OCI-LY7 (cell line): ENCODE data around the gene BTBD9. TPM values are rescaled to one million over a fixed set of nuclear protein-coding genes. Genes with fewer than 3 reads are reported as not detected.

Experiments used
- BruUV-seq: library from RNA; stranded (reverse); fragments of 400-500 nt; replicated peaks from 2 replicates; lab custom pipeline; 2021; lab: Mats Ljungman, UMichigan
- CTCF ChIA-PET: fragments of 300-600 bp; sonication (Branson Sonifier 250); formaldehyde crosslinking; loops from one replicate; lab custom pipeline; 2022; ENCODE audit warnings: antibody characterized with exemption; ENCODE audit not compliant: unreplicated experiment; lab: Charles Lee
- POLR2A ChIA-PET: fragments of 300-600 bp; sonication (Branson Sonifier 250); formaldehyde crosslinking; loops from one replicate; lab custom pipeline; 2022; ENCODE audit warnings: antibody characterized with exemption; lab: Charles Lee
- DNase-seq: peaks from one replicate; pipeline ENCODE4 v3.0.0-alpha.2; 2015; ENCODE audit warnings: low spot score
- H2AFZ ChIP-seq: fragments of 200-600 bp; sonication (generic), shearing (Covaris generic); 2 replicates; pipeline ENCODE4 v1.6.1; 2014; ENCODE audit warnings: mild to moderate bottlenecking, antibody characterized with exemption, low read length, moderate library complexity
- H3K27ac ChIP-seq: fragments of 200-600 bp; sonication (generic); 2 replicates; pipeline ENCODE4 v1.5.1; 2014; ENCODE audit warnings: mixed run types, low read depth, mild to moderate bottlenecking, moderate library complexity, low read length, inconsistent platforms; ENCODE audit not compliant: poor library complexity, severe bottlenecking
- H3K36me3 ChIP-seq: fragments of 200-600 bp; sonication (generic); 2 replicates; pipeline ENCODE4 v1.6.1; 2014; ENCODE audit warnings: mild to moderate bottlenecking, antibody characterized with exemption, low read length, moderate library complexity, mixed read lengths; ENCODE audit not compliant: insufficient read depth
- H3K4me1 ChIP-seq: fragments of 200-600 bp; sonication (generic); 2 replicates; pipeline ENCODE4 v1.5.1; 2014; ENCODE audit warnings: mild to moderate bottlenecking, low read length; ENCODE audit not compliant: insufficient read depth, poor library complexity, severe bottlenecking
- H3K4me2 ChIP-seq: fragments of 200-600 bp; sonication (generic); 2 replicates; pipeline ENCODE4 v1.6.1; 2014; ENCODE audit warnings: mild to moderate bottlenecking, low read length
- H3K4me3 ChIP-seq: fragments of 200-600 bp; sonication (generic); 2 replicates; pipeline ENCODE4 v1.5.1; 2014; ENCODE audit warnings: mild to moderate bottlenecking, low read depth, low read length; ENCODE audit not compliant: poor library complexity, severe bottlenecking
- H3K79me2 ChIP-seq: fragments of 200-600 bp; sonication (generic); 2 replicates; pipeline ENCODE4 v1.6.1; 2016; ENCODE audit warnings: low read depth, mild to moderate bottlenecking, low read length, moderate library complexity, mixed read lengths; ENCODE audit not compliant: insufficient read depth
- H3K9me2 ChIP-seq: fragments of 200-600 bp; sonication (generic); 2 replicates; pipeline ENCODE4 v1.6.1; 2016; ENCODE audit warnings: mild to moderate bottlenecking, low read length, mixed read lengths; ENCODE audit not compliant: insufficient read depth
- H3K9me3 ChIP-seq: fragments of 200-600 bp; sonication (generic); 2 replicates; pipeline ENCODE4 v1.6.1; 2014; ENCODE audit warnings: mild to moderate bottlenecking, mixed run types, low read length, mixed read lengths
- H4K20me1 ChIP-seq: fragments of 200-600 bp; sonication (generic); 2 replicates; pipeline ENCODE4 v1.6.1; 2014; ENCODE audit warnings: mild to moderate bottlenecking, antibody characterized with exemption, low read length, moderate library complexity, mixed read lengths; ENCODE audit not compliant: insufficient read depth
- EZH2phosphoT487 ChIP-seq: fragments of 200-600 bp; sonication (generic); IDR thresholded peaks from 2 replicates; pipeline ENCODE4 v1.6.1; 2018; ENCODE audit warnings: low read depth, borderline replicate concordance, mild to moderate bottlenecking, mixed run types, antibody characterized with exemption, low read length, moderate library complexity, mixed read lengths
- intact Hi-C: fragments of 100-400 bp; cut with micrococcal nuclease; formaldehyde crosslinking; loops from one replicate; pipeline ENCODE4 v1.10.0; 2022; ENCODE audit not compliant: unreplicated experiment
- total RNA-seq, 2 experiments: library from RNA; depleted of rRNA in 1 of 2; stranded (reverse); fragments of >200 nt in 1 of 2; shearing (Covaris generic) in 1 of 2; gene quantifications; 2 replicates each; pipeline ENCODE4 v1.2.3, GENCODE V29; 2014 to 2022
- TF ChIP-seq, protein P1 (sequence below): fragments of 200-600 bp; sonication (generic); conservative IDR thresholded peaks from 2 replicates; pipeline ENCODE4 v1.5.1; 2014; ENCODE audit warnings: mild to moderate bottlenecking, antibody characterized with exemption, low read length, moderate library complexity, mixed read lengths

The BTBD9 gene
- total RNA-seq, 2 experiments from 2014 or later, result 5.9 to 7.3 TPM

- no peaks in the 10 kb centered on the region for H3K9me2 ChIP-seq
- intact Hi-C loops, result no loop called here
- H2AFZ ChIP-seq, result no peak overlapping the region
- DNase-seq, result no peak
- no peaks in the 10 kb centered on the region for H3K36me3 ChIP-seq
- no peaks in the 10 kb centered on the region for H3K4me1 ChIP-seq
- ChIA-PET POLR2A (no interaction called here), CTCF (interaction anchor here (0.6 kb wide), 1 partner anchor 380 kb away, joined by 3 read pairs; no protein-coding TSS in a partner anchor)
- no peak overlapping the region for H3K4me2 ChIP-seq
- BruUV-seq, result no TSS peak
- H4K20me1 ChIP-seq, result no peaks in the 10 kb centered on the region
- TF ChIP-seq, protein P1, sequence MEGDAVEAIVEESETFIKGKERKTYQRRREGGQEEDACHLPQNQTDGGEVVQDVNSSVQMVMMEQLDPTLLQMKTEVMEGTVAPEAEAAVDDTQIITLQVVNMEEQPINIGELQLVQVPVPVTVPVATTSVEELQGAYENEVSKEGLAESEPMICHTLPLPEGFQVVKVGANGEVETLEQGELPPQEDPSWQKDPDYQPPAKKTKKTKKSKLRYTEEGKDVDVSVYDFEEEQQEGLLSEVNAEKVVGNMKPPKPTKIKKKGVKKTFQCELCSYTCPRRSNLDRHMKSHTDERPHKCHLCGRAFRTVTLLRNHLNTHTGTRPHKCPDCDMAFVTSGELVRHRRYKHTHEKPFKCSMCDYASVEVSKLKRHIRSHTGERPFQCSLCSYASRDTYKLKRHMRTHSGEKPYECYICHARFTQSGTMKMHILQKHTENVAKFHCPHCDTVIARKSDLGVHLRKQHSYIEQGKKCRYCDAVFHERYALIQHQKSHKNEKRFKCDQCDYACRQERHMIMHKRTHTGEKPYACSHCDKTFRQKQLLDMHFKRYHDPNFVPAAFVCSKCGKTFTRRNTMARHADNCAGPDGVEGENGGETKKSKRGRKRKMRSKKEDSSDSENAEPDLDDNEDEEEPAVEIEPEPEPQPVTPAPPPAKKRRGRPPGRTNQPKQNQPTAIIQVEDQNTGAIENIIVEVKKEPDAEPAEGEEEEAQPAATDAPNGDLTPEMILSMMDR, result no peak
- TF ChIP-seq EZH2phosphoT487, result no peak
- no peaks in the 10 kb centered on the region for H3K79me2 ChIP-seq
- H3K9me3 ChIP-seq, result no peaks in the 10 kb centered on the region
- no peak overlapping the region for H3K4me3 ChIP-seq
- H3K27ac ChIP-seq, result no peak overlapping the region
Observed at GRCh38 chr6:38588631-38589366, 50.9 kb downstream of the BTBD9 start.

DNA sequence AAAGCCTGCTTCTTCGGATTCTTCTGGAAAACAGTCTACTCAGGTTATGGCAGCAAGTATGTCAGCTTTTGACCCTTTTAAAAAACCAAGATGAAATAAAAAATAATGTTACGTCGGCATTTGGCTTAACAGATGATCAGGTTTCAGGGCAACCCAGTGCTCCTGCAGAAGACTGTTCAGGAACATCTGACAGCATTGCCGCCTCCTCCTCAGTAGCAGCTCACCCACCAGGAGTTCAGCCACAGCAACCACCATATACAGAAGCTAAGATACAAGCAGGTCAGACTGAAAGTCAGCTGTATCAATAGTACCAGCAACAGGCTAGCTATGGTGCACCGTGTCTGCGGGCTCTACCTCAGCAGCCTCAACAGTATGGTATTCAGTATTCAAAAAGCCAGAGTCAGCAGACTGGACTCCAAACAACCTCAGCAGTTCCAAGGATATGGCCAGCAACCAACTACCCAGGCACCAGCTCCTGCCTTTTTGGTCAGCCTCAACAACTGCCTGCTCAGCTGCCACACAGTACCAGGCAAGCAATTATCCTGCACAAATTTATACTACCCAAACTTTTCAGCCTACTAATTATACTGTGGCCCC lies 51.9 kb downstream of the BTBD9 start:
- Histone ChIP-seq H3K4me1 (no peaks in the 10 kb centered on the region), H3K4me2 (no peak overlapping the region), H3K9me3 (no peaks in the 10 kb centered on the region), H3K79me2 (no peaks in the 10 kb centered on the region), H3K36me3 (no peaks in the 10 kb centered on the region), H3K27ac (no peak overlapping the region), H4K20me1 (no peaks in the 10 kb centered on the region), H3K9me2 (no peaks in the 10 kb centered on the region), H3K4me3 (no peak overlapping the region), H2AFZ (no peak overlapping the region)
- no peak for TF ChIP-seq EZH2phosphoT487
- TF ChIP-seq, protein P1, result no peak
- no TSS peak for BruUV-seq
- intact Hi-C loops, result no loop called here
- no peak for DNase-seq
- ChIA-PET CTCF (no interaction called here), POLR2A (no interaction called here)

GRCh38 chr6:38586992-38587391 lies 52.7 kb downstream of the BTBD9 start:
- Histone ChIP-seq H3K79me2 (no peaks in the 10 kb centered on the region), H3K9me3 (no peaks in the 10 kb centered on the region), H2AFZ (no peak overlapping the region), H3K4me3 (no peak overlapping the region), H3K4me1 (no peaks in the 10 kb centered on the region), H4K20me1 (no peaks in the 10 kb centered on the region), H3K27ac (no peak overlapping the region), H3K4me2 (no peak overlapping the region), H3K36me3 (no peaks in the 10 kb centered on the region), H3K9me2 (no peaks in the 10 kb centered on the region)
- no TSS peak for BruUV-seq
- intact Hi-C loops, result no loop called here
- CTCF ChIA-PET, result no interaction called here
- TF ChIP-seq EZH2phosphoT487, result no peak
- TF ChIP-seq, protein P1, result no peak
- no peak for DNase-seq
- POLR2A ChIA-PET, result interaction anchor here (0.7 kb wide), 1 partner anchor 542 kb away, joined by 4 read pairs; no protein-coding TSS in a partner anchor
